T-cell (primary cell): ENCODE results near the gene ZNF423. TPM values are rescaled to one million over a fixed set of nuclear protein-coding genes. Genes with fewer than 3 reads are reported as not detected.

Source experiments
- ATAC-seq, 4 experiments: fragments of 200-7000 bp in 3 of 4; fragments of 150-1000 bp in 1 of 4; cut with Tn5 transposase; replicated peaks in 1 of 4; 1 replicate in 3 of 4; 2 replicates in 1 of 4; pipeline ENCODE4 v1.10.0; 2021; ENCODE audit warnings: moderate library complexity in 3 of 4, mild to moderate bottlenecking in 2 of 4, moderate number of reproducible peaks in 1 of 4
- CTCF ChIA-PET, 2 donors: fragments of 300-600 bp; sonication (Branson Sonifier 250); formaldehyde crosslinking; loops; one replicate each; lab custom pipeline; 2022; ENCODE audit warnings: antibody characterized with exemption in 2 of 2; lab: Charles Lee
- POLR2A ChIA-PET, 2 donors: fragments of 300-600 bp; sonication (Branson Sonifier 250); formaldehyde crosslinking; loops; one replicate each; lab custom pipeline; 2022; ENCODE audit warnings: antibody characterized with exemption in 2 of 2; lab: Charles Lee
- DNase-seq, 35 experiments: peaks; one replicate each; pipeline versions ENCODE4 v3.0.0 to v3.0.0-alpha.2; 2013 to 2023
- H3K27ac ChIP-seq: one replicate; pipeline ENCODE4 v1.5.1; 2013; ENCODE audit warnings: low read length
- H3K27me3 ChIP-seq, 2 experiments: replicated peaks in 1 of 2; 1 replicate in 1 of 2; 2 replicates in 1 of 2; pipeline versions ENCODE4 v1.6.1 to v1.7.0; 2013; ENCODE audit warnings: low read length in 1 of 2, mixed read lengths in 1 of 2; ENCODE audit not compliant: control insufficient read depth in 2 of 2, insufficient read depth in 2 of 2; ENCODE audit errors: extremely low read depth in 1 of 2
- H3K36me3 ChIP-seq, 2 donors: 1 replicate in 1 of 2; 2 replicates in 1 of 2; pipeline versions ENCODE4 v1.6.1 to v1.7.0; 2013; ENCODE audit warnings: low read length in 1 of 2; ENCODE audit not compliant: control insufficient read depth in 2 of 2, insufficient read depth in 1 of 2; ENCODE audit errors: extremely low read depth in 1 of 2
- H3K4me1 ChIP-seq, 2 experiments: 1 replicate in 1 of 2; 2 replicates in 1 of 2; pipeline versions ENCODE4 v1.6.1 to v1.7.0; 2013; ENCODE audit warnings: low read length in 2 of 2, mixed read lengths in 1 of 2; ENCODE audit not compliant: insufficient read depth in 2 of 2, control insufficient read depth in 1 of 2; ENCODE audit errors: extremely low read depth in 1 of 2
- H3K4me3 ChIP-seq, 2 donors: 1 replicate in 1 of 2; 2 replicates in 1 of 2; pipeline versions ENCODE4 v1.5.1 to v1.7.0; 2013; ENCODE audit warnings: mild to moderate bottlenecking in 2 of 2, low read length in 1 of 2, moderate library complexity in 1 of 2; ENCODE audit not compliant: control insufficient read depth in 1 of 2; ENCODE audit errors: extremely low read depth in 1 of 2
- H3K9me3 ChIP-seq: 2 replicates; pipeline ENCODE4 v1.7.0; 2013
- H3K27ac Mint-ChIP-seq, 2 donors: one replicate each; pipeline ENCODE4 v1.8.0; 2020 to 2021; ENCODE audit warnings: mild to moderate bottlenecking in 2 of 2, mixed read lengths in 2 of 2
- H3K27me3 Mint-ChIP-seq, 2 donors: one replicate each; pipeline ENCODE4 v1.8.0; 2021 to 2022; ENCODE audit warnings: mixed read lengths in 2 of 2
- H3K36me3 Mint-ChIP-seq: one replicate; pipeline ENCODE4 v1.8.0; 2021; ENCODE audit warnings: mixed read lengths
- H3K4me1 Mint-ChIP-seq, 3 donors: one replicate each; pipeline ENCODE4 v1.8.0; 2020 to 2022; ENCODE audit warnings: mixed read lengths in 3 of 3, mild to moderate bottlenecking in 1 of 3
- H3K4me3 Mint-ChIP-seq, 3 donors: one replicate each; pipeline ENCODE4 v1.8.0; 2020 to 2022; ENCODE audit warnings: mild to moderate bottlenecking in 3 of 3, mixed read lengths in 3 of 3, moderate library complexity in 3 of 3
- H3K9me3 Mint-ChIP-seq, 3 donors: one replicate each; pipeline ENCODE4 v1.8.0; 2020 to 2022; ENCODE audit warnings: mixed read lengths in 3 of 3
- WGBS: methylation state at CpG from one replicate; pipeline ENCODE4 v1.1.5; 2013; ENCODE audit warnings: missing lambda C conversion rate; ENCODE audit not compliant: insufficient coverage; 5-methylcytosine and 5-hydroxymethylcytosine counted together
- total RNA-seq, 35 experiments: library from RNA in 6 of 35; stranded (reverse) in 6 of 35; fragments of 120-200 nt in 1 of 35; gene quantifications; one replicate each; pipeline versions ENCODE4 v1.2.1 to v1.2.4 and lab custom pipeline; 2013 to 2026

ZNF423 gene
- total RNA-seq, 5 donors from 2014 or later (not counting 1 experiment from before 2014, with no cell fraction given): 0.07 to 0.12 TPM; not detected in 3

DNA sequence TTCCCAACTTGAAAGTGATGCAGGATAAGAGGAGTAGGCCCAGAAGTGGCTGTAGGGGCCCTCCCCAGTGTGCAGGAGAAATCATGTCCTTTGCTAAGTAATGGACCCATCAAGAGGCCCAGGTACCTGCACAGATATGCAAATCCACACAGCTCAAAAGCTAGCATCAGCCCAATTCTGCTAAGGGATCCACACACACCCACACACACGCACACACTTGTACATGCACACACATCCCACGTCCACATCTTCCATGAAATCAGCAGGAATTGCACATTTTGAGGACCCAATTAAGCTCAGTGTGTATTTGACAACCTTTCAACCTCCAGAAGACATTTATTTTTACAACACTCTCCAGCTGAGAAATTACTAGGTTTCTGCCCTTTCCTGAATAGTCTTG is 297.5 kb downstream of the ZNF423 start:
- Mint-ChIP-seq H3K27me3 (peaks cover 3 to 5% of the 10 kb centered on the region in 2 donors), H3K27ac (no peak overlapping the region), H3K9me3 (no peaks in the 10 kb centered on the region), H3K4me3 (no peak overlapping the region), H3K36me3 (no peaks in the 10 kb centered on the region), H3K4me1 (no peaks in the 10 kb centered on the region)
- peaks cover 0 to 15% of the 10 kb centered on the region in 2 experiments for H3K27me3 ChIP-seq
- DNase-seq: no peak
- ChIA-PET CTCF (interaction anchor here in 1 of 2 donors (0.6 kb wide), 1 partner anchor 15 kb away, joined by 3 read pairs; no protein-coding TSS in a partner anchor), POLR2A (no interaction called here)
- no peak for ATAC-seq
- H3K27ac ChIP-seq: no peak overlapping the region
- H3K36me3 ChIP-seq: no peaks in the 10 kb centered on the region
- H3K4me3 ChIP-seq: no peak overlapping the region
- no peaks in the 10 kb centered on the region for H3K4me1 ChIP-seq
- H3K9me3 ChIP-seq: no peaks in the 10 kb centered on the region
- 52% methylated on average over 2 of the region's 2 CpGs for WGBS

DNA sequence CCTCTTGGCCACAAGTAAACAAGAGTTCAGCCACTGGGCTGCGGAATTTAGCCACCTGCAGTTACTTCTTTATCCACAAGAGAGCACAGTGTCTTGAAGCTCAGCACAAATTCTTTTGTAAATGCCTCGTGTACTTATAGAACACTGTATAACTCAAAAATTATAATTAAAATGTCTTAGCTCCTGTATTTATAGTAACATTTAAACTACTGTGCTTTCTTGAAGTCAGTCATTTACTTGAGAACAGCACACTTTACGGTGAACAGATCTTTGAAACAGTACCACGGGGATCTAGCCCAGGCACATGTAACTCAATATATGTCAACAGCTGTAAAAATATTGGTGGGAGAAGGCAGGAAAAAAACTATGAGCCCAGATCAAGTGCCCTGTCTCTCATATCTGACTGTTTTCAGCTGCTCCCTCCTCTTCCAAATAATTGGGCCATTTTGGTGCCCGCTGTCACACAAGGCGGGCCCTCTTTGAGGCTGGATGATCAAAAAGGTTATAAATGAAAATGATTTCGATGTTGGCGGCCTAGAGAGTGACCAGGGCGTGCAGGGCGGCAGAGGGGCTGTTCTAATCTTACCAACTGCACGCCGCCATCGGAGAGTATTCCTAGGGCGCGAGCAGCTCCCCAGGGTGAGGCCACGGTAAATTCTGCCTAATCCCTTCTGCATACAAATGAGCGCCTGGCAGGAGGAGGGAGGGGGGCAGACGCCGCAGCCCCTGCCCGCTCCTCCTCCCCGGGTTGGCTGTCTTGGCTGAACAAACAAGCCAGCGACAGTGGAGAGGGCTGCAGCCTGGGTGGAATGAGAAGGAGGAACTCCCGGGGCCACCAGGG is 299.1 kb downstream of the ZNF423 start:
- POLR2A ChIA-PET: no interaction called here
- no peak overlapping the region for H3K4me3 Mint-ChIP-seq

DNA sequence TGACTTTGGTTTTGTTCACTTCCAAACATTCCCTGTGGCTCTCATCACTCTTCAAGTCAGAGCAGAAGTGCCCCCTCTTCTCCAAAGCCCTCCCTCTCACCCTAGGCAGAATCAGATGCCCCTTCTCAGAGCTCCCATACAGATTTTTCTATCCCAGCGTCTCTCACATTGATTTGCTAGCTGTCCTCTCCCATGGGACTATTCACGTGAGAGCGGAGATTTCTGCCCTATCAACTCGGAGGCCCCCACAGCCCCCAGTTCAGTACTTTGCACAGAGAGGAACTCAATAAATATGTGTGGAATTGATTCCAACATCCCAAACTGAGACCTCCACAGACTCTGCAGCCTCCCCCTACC is 299.7 kb downstream of the ZNF423 start:
- H3K9me3 ChIP-seq: no peaks in the 10 kb centered on the region
- H3K27me3 ChIP-seq: peaks cover 0 to 12% of the 10 kb centered on the region in 2 experiments
- Mint-ChIP-seq H3K4me1 (no peaks in the 10 kb centered on the region), H3K27me3 (peaks cover 3 to 5% of the 10 kb centered on the region in 2 donors), H3K27ac (no peak overlapping the region), H3K36me3 (no peaks in the 10 kb centered on the region), H3K9me3 (no peaks in the 10 kb centered on the region), H3K4me3 (no peak overlapping the region)
- no peaks in the 10 kb centered on the region for H3K36me3 ChIP-seq
- no peak overlapping the region for H3K27ac ChIP-seq
- no peak overlapping the region for H3K4me3 ChIP-seq
- POLR2A ChIA-PET: no interaction called here
- no peaks in the 10 kb centered on the region for H3K4me1 ChIP-seq
- ATAC-seq (no peak), DNase-seq (no peak)
- CTCF ChIA-PET: interaction anchor here in 1 of 2 donors (0.6 kb wide), 1 partner anchor 85 kb away, joined by 3 read pairs; no protein-coding TSS in a partner anchor
- no CpG with 5 or more reads among the region's 4 CpGs for WGBS

More for the DNA sequence above, 299.1 kb downstream of the ZNF423 start:
- Mint-ChIP-seq H3K4me1 (no peaks in the 10 kb centered on the region), H3K27ac (no peak overlapping the region), H3K27me3 (peaks cover 3 to 5% of the 10 kb centered on the region in 2 donors), H3K36me3 (no peaks in the 10 kb centered on the region), H3K9me3 (no peaks in the 10 kb centered on the region)
- 69% methylated on average over 11 of the region's 23 CpGs for WGBS
- Histone ChIP-seq H3K36me3 (no peaks in the 10 kb centered on the region), H3K9me3 (no peaks in the 10 kb centered on the region), H3K4me3 (no peak overlapping the region), H3K27ac (no peak overlapping the region), H3K4me1 (no peaks in the 10 kb centered on the region), H3K27me3 (peaks cover 0 to 12% of the 10 kb centered on the region in 2 experiments)
- DNase-seq (no peak), ATAC-seq (no peak)
- CTCF ChIA-PET: interaction anchor here in 1 of 2 donors (0.6 kb wide), 1 partner anchor 84 kb away, joined by 3 read pairs; no protein-coding TSS in a partner anchor

DNA sequence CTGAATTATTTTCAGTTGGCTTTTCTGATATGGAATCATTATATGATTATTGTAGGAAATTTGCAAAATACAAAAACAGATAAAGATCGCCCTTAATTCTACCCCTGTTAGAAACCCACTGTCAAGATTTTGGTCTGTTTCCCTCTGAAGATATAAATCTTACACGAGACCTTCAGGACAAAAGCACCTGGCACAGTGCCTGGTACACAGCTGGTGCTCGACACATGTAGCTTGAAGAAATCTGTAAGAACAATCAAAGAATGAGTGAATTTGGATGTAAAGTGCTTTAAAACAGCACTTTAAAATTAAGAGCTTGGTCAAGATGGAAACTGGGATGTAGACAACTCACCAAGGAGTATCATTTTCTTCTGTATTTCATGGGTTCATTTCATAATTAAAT is 301.2 kb downstream of the ZNF423 start:
- no peaks in the 10 kb centered on the region for H3K4me1 ChIP-seq
- H3K27me3 ChIP-seq: peaks cover 0 to 8% of the 10 kb centered on the region in 2 experiments
- Mint-ChIP-seq H3K4me3 (no peak overlapping the region), H3K9me3 (no peaks in the 10 kb centered on the region), H3K27me3 (peaks cover 3 to 8% of the 10 kb centered on the region in 2 donors), H3K4me1 (no peaks in the 10 kb centered on the region), H3K36me3 (no peaks in the 10 kb centered on the region), H3K27ac (no peak overlapping the region)
- WGBS: 35% methylated on average over 2 of the region's 3 CpGs
- POLR2A ChIA-PET: no interaction called here
- H3K4me3 ChIP-seq: no peak overlapping the region
- H3K9me3 ChIP-seq: no peaks in the 10 kb centered on the region
- H3K27ac ChIP-seq: no peak overlapping the region
- no peak for ATAC-seq
- no peaks in the 10 kb centered on the region for H3K36me3 ChIP-seq
- CTCF ChIA-PET: no interaction called here
- DNase-seq: no peak

DNA sequence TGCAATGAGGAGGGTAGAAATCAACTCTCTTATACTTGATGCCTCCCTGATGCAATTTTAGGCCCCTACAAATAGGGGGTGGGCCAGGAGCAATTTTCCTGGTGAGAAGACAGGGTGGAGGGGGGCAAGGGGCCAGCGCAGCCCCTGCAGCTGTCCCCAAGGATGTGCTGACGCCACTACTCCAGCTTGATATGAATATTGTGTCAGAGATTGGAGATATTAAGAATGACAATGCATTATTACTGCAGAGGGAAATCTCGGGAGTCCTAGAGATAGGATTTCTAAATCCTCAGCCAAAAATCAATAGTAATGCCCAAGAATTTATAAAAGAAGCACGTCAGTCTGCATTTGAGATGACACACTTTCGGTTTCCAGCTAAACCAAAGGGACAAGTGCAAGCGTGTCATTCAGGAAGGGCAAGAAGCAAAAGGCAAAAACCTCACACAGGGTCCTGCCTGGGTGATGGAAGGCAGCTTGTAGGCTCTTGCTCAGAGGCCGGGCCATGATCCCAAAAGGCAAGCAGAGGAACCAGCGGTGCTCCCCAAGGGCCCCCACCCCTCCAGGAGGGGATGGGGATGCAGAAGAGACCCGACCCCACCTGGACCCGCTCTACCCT is 303.5 kb downstream of the ZNF423 start:
- Mint-ChIP-seq H3K36me3 (no peaks in the 10 kb centered on the region), H3K4me1 (no peaks in the 10 kb centered on the region), H3K27ac (no peak overlapping the region), H3K4me3 (no peak overlapping the region), H3K9me3 (no peaks in the 10 kb centered on the region), H3K27me3 (peaks cover 3 to 13% of the 10 kb centered on the region in 2 donors)
- Histone ChIP-seq H3K4me1 (no peaks in the 10 kb centered on the region), H3K27ac (no peak overlapping the region), H3K4me3 (no peak overlapping the region), H3K9me3 (no peaks in the 10 kb centered on the region), H3K36me3 (no peaks in the 10 kb centered on the region), H3K27me3 (peaks cover 0 to 8% of the 10 kb centered on the region in 2 experiments)
- ChIA-PET CTCF (no interaction called here), POLR2A (no interaction called here)
- ATAC-seq: no peak
- no peak for DNase-seq
- WGBS: 74% methylated on average over 8 of the region's 10 CpGs

DNA sequence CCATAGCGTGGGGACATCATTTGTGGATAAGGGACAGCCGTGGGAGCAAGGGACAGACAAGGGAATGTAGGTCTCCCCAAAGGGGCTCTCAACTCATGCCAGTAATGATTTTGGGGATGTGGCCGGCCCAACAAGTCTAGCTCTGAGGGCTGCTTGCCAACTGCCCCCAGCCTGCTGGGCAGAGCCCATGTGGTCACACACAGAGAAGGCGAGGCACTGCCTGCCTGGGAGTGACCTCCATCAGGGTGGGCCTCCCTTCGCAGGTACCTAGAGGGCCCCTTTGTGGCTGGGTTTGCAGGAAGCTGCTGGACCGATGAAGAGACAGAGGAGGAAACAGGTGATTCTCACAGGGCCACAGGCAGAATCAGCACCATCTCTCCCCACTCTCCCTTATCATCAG is 305.2 kb downstream of the ZNF423 start:
- no peaks in the 10 kb centered on the region for H3K9me3 Mint-ChIP-seq
- POLR2A ChIA-PET: no interaction called here
- Histone ChIP-seq H3K4me1 (no peaks in the 10 kb centered on the region), H3K36me3 (no peaks in the 10 kb centered on the region), H3K27me3 (peaks cover 0 to 8% of the 10 kb centered on the region in 2 experiments), H3K9me3 (no peaks in the 10 kb centered on the region), H3K27ac (no peak overlapping the region), H3K4me3 (no peak overlapping the region)
- H3K4me3 Mint-ChIP-seq: no peak overlapping the region
- CTCF ChIA-PET: no interaction called here
- DNase-seq (no peak), ATAC-seq (no peak)
- 73% methylated on average over 3 of the region's 6 CpGs for WGBS
- H3K27ac Mint-ChIP-seq: no peak overlapping the region
- H3K4me1 Mint-ChIP-seq: no peaks in the 10 kb centered on the region
- H3K27me3 Mint-ChIP-seq: peaks cover 3 to 13% of the 10 kb centered on the region in 2 donors
- H3K36me3 Mint-ChIP-seq: no peaks in the 10 kb centered on the region
